ENCODE data around the gene KLHL1. TPM values are rescaled to one million over a fixed set of nuclear protein-coding genes. Genes with fewer than 3 reads are reported as not detected.

The KLHL1 gene
- total and polyA plus RNA-seq, 4 donors, result not detected

DNA sequence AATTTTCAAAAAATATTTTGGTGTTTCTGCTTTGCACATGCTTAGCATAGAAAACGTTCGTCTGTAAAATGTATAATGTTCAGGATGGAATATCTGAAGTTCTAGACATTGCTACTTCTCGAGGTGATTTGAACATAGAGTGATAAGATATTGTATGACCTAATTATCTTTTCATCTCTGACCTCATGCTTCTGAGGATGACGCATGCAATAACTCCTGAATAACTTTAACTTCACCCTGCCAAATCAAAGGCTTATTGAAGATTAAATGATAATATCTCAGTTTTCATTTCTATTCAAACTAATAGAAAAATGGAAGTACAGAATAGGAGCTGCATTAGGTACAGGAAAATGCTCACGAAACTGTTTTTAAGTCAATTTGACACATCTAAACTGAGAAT, 151.4 kb downstream of the KLHL1 start (continued):
- TF ChIP-seq RXRA (IDR thresholded peaks at IDR 0.05) (no peak), TAF1 (conservative IDR thresholded peaks at IDR 0.05) (no peak)
- TF ChIP-seq, protein P1, sequence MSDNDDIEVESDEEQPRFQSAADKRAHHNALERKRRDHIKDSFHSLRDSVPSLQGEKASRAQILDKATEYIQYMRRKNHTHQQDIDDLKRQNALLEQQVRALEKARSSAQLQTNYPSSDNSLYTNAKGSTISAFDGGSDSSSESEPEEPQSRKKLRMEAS (IDR thresholded peaks at IDR 0.05), result no peak

GRCh38 chr13:69956349-69956748, 151.9 kb downstream of the KLHL1 start:
- no peaks in the 10 kb centered on the region for H3K36me3 ChIP-seq (ENCODE audit: control insufficient read depth in 4 of 4, insufficient read depth in 3 of 4, low read depth in 1 of 4, low read length in 3 of 4)
- TF ChIP-seq FOXA1 (IDR thresholded peaks at IDR 0.05) (no peak), TAF1 (conservative IDR thresholded peaks at IDR 0.05) (no peak), NR2F2 (IDR thresholded peaks at IDR 0.05) (no peak), CTCF (IDR thresholded peaks at IDR 0.05; ENCODE audit: low read depth, low read length, missing input control) (no peak), HNF4A (conservative IDR thresholded peaks at IDR 0.05) (no peak), ZBTB33 (IDR thresholded peaks at IDR 0.05) (no peak), HNF4G (IDR thresholded peaks at IDR 0.05) (no peak), SP1 (IDR thresholded peaks at IDR 0.05) (no peak)
- TF ChIP-seq, protein P1 (IDR thresholded peaks at IDR 0.05), result no peak
- WGBS, result 91% methylated on average over 2 of the region's 2 CpGs
- H3K27ac ChIP-seq (ENCODE audit: low read depth in 1 of 2, low read length in 2 of 2), result no peak overlapping the region
- H3K9ac ChIP-seq (ENCODE audit: low read depth in 1 of 2, low read length in 2 of 2), result no peak overlapping the region
- no peaks in the 10 kb centered on the region for H3K27me3 ChIP-seq (ENCODE audit: control insufficient read depth in 4 of 4, insufficient read depth in 4 of 4, low read length in 3 of 4)
- H3K9me3 ChIP-seq (ENCODE audit: control insufficient read depth in 4 of 4, low read length in 3 of 4), result no peaks in the 10 kb centered on the region
- H3K4me1 ChIP-seq (ENCODE audit: control insufficient read depth in 4 of 4, insufficient read depth in 4 of 4, low read length in 3 of 4), result no peaks in the 10 kb centered on the region
- no peak overlapping the region for H3K4me3 ChIP-seq (ENCODE audit: low read depth in 1 of 3, low read length in 3 of 3)
- no peak for DNase-seq (ENCODE audit: low spot score)

- Histone ChIP-seq H3K4me3 (ENCODE audit: low read depth in 1 of 3, low read length in 3 of 3) (no peak overlapping the region), H3K9ac (ENCODE audit: low read depth in 1 of 2, low read length in 2 of 2) (no peak overlapping the region), H3K36me3 (ENCODE audit: control insufficient read depth in 4 of 4, insufficient read depth in 3 of 4, low read depth in 1 of 4, low read length in 3 of 4) (no peaks in the 10 kb centered on the region), H3K27ac (ENCODE audit: low read depth in 1 of 2, low read length in 2 of 2) (no peak overlapping the region), H3K27me3 (ENCODE audit: control insufficient read depth in 4 of 4, insufficient read depth in 4 of 4, low read length in 3 of 4) (no peaks in the 10 kb centered on the region), H3K4me1 (ENCODE audit: control insufficient read depth in 4 of 4, insufficient read depth in 4 of 4, low read length in 3 of 4) (no peaks in the 10 kb centered on the region), H3K9me3 (ENCODE audit: control insufficient read depth in 4 of 4, low read length in 3 of 4) (no peaks in the 10 kb centered on the region)
- TF ChIP-seq ZBTB33 (IDR thresholded peaks at IDR 0.05), result no peak
- no peak for TF ChIP-seq FOXA2 (IDR thresholded peaks at IDR 0.05)
- no peak for TF ChIP-seq EGR1 (IDR thresholded peaks at IDR 0.05; ENCODE audit: low read depth in 2 of 2)
- TF ChIP-seq CTCF (IDR thresholded peaks at IDR 0.05; ENCODE audit: low read depth, low read length, missing input control), result no peak
- no peak for TF ChIP-seq TAF1 (conservative IDR thresholded peaks at IDR 0.05)
- TF ChIP-seq ATF3 (IDR thresholded peaks at IDR 0.05), result no peak
- no peak for TF ChIP-seq FOXA1 (IDR thresholded peaks at IDR 0.05)
- DNase-seq (ENCODE audit: low spot score), result no peak
Measured at GRCh38 chr13:69955271-69955670, 153.0 kb downstream of the KLHL1 start.

All from liver (tissue), 9 donors.